K562 (cell line): ENCODE results near the gene CYCS. TPM values are rescaled to one million over a fixed set of nuclear protein-coding genes. Genes with fewer than 3 reads are reported as not detected.

Experiments
- ATAC-seq: fragments of 200-7000 bp; cut with Tn5 transposase; 3 replicates; pipeline ENCODE4 v1.9.1; 2020; ENCODE audit warnings: moderate library complexity
- BruUV-seq: library from RNA; stranded (reverse); fragments of 400-500 nt; replicated peaks from 2 replicates; lab custom pipeline; 2021; lab: Mats Ljungman, UMichigan
- CTCF ChIA-PET: fragments of 300-600 bp; formaldehyde crosslinking; extraction: SDS; loops from one replicate; lab custom pipeline; 2021; ENCODE audit warnings: low intra/inter-chr PET ratio; lab: Yijun Ruan, JAX
- POLR2A ChIA-PET: fragments of 300-600, 350-650 bp; sonication (Branson Sonifier 250); formaldehyde crosslinking; extraction: SDS; loops from one replicate; lab custom pipeline; 2021; ENCODE audit warnings: antibody characterized with exemption, inconsistent platforms; lab: Yijun Ruan, JAX
- DNase-seq, 4 experiments: peaks; one replicate each; pipeline versions ENCODE4 v3.0.0 to v3.0.0-alpha.2; 2011 to 2018; ENCODE audit warnings: low spot score in 3 of 4, mixed read lengths in 3 of 4; ENCODE audit errors: extremely low read depth in 1 of 4
- FAIRE-seq: peaks from 2 replicates; lab custom pipeline; 2011; peaks lifted over from hg19 to GRCh38; lab: Jason Lieb, UNC
- H2AFZ ChIP-seq: 2 replicates; pipeline ENCODE4 v1.6.0; 2011; ENCODE audit warnings: low read depth, low read length, control low read depth, inconsistent platforms
- H3K27ac ChIP-seq: fragments of 200-600 bp; 3 replicates; pipeline ENCODE4 v1.8.0; 2011; ENCODE audit warnings: low read depth, mild to moderate bottlenecking, control low read depth, inconsistent platforms, low read length, moderate library complexity, mixed read lengths; ENCODE audit errors: extremely low read depth
- H3K27me3 ChIP-seq, 2 experiments: fragments of 300-600 bp in 1 of 2; 2 replicates in 1 of 2; 3 replicates in 1 of 2; pipeline versions ENCODE4 v1.6.0 to v1.8.0; 2011; ENCODE audit warnings: inconsistent platforms in 2 of 2, low read length in 2 of 2, mild to moderate bottlenecking in 1 of 2, mixed read lengths in 1 of 2, moderate library complexity in 1 of 2; ENCODE audit not compliant: control insufficient read depth in 2 of 2, insufficient read depth in 2 of 2
- H3K36me3 ChIP-seq: fragments of 300-600 bp; 3 replicates; pipeline ENCODE4 v1.8.0; 2011; ENCODE audit warnings: mild to moderate bottlenecking, low read length, inconsistent platforms; ENCODE audit not compliant: control insufficient read depth, insufficient read depth
- H3K4me1 ChIP-seq, 2 experiments: fragments of 200-600 bp in 1 of 2; replicated peaks in 1 of 2; 2 replicates in 1 of 2; 3 replicates in 1 of 2; pipeline versions ENCODE4 v1.5.1 to v1.8.0; 2011; ENCODE audit warnings: inconsistent platforms in 2 of 2, low read length in 2 of 2, mild to moderate bottlenecking in 1 of 2, mixed read lengths in 1 of 2, moderate library complexity in 1 of 2; ENCODE audit not compliant: control insufficient read depth in 2 of 2, insufficient read depth in 2 of 2
- H3K4me2 ChIP-seq: 2 replicates; pipeline ENCODE4 v1.6.1; 2011; ENCODE audit warnings: low read length, control low read depth, inconsistent platforms, mixed read lengths; ENCODE audit not compliant: insufficient read depth
- H3K4me3 ChIP-seq: fragments of 200-600 bp; sonication (generic), shearing (Covaris generic); 2 replicates; pipeline ENCODE4 v1.5.1; 2016; ENCODE audit warnings: control low read depth, inconsistent platforms
- H3K79me2 ChIP-seq: fragments of 200-600 bp; 3 replicates; pipeline ENCODE4 v1.8.0; 2011; ENCODE audit warnings: low read length, inconsistent platforms; ENCODE audit not compliant: control insufficient read depth, insufficient read depth
- H3K9ac ChIP-seq, 2 experiments: 2 replicates each; pipeline versions ENCODE4 v1.6.0 to v1.6.1; 2011; ENCODE audit warnings: low read depth in 2 of 2, low read length in 2 of 2, control low read depth in 1 of 2, inconsistent platforms in 1 of 2, mild to moderate bottlenecking in 1 of 2, mixed read lengths in 1 of 2; ENCODE audit not compliant: insufficient read depth in 1 of 2
- H3K9me1 ChIP-seq: one replicate; pipeline ENCODE4 v1.6.0; 2011; ENCODE audit warnings: inconsistent platforms, mild to moderate bottlenecking, low read length, moderate library complexity; ENCODE audit not compliant: control insufficient read depth, insufficient read depth
- H3K9me3 ChIP-seq: replicated peaks from 2 replicates; pipeline ENCODE4 v1.5.1; 2011; ENCODE audit warnings: low read depth, low read length, inconsistent platforms; ENCODE audit not compliant: control insufficient read depth, insufficient read depth
- H4K20me1 ChIP-seq: replicated peaks from 2 replicates; pipeline ENCODE4 v1.6.1; 2011; ENCODE audit warnings: low read length, inconsistent platforms, mixed read lengths; ENCODE audit not compliant: control insufficient read depth, insufficient read depth
- CREM ChIP-seq: IDR thresholded peaks from 2 replicates; pipeline ENCODE4 v1.6.1; 2014; ENCODE audit warnings: antibody characterized with exemption, low read depth
- DEAF1 ChIP-seq: fragments of 450-650 bp; formaldehyde crosslinking; IDR thresholded peaks from 2 replicates; pipeline ENCODE4 v1.4.0; 2020; ENCODE audit warnings: mild to moderate bottlenecking, moderate library complexity
- MNT ChIP-seq, 2 experiments: fragments of 450-650 bp; conservative IDR thresholded peaks; 2 replicates each; pipeline ENCODE4 v1.6.1; 2017; ENCODE audit warnings: mild to moderate bottlenecking in 2 of 2, moderate library complexity in 2 of 2
- MYC ChIP-seq, 2 experiments: fragments of 250-450 bp in 1 of 2; sonication (Bioruptor Pico) in 1 of 2; IDR thresholded peaks; 2 replicates each; pipeline versions ENCODE4 v1.5.1 to v1.6.1; 2012 to 2021; ENCODE audit warnings: low read depth in 2 of 2, borderline replicate concordance in 1 of 2, improper control_type of control experiment in 1 of 2, low read length in 1 of 2, mild to moderate bottlenecking in 1 of 2, moderate library complexity in 1 of 2
- REST ChIP-seq, 2 experiments: fragments of 450-650 bp; formaldehyde crosslinking in 1 of 2; IDR thresholded peaks; 2 replicates each; pipeline versions ENCODE4 v1.4.0 to v1.6.1; 2014 to 2020; ENCODE audit warnings: mild to moderate bottlenecking in 2 of 2, borderline replicate concordance in 1 of 2, low read depth in 1 of 2
- ZNF324 ChIP-seq: fragments of 250-450 bp; sonication (Bioruptor Pico); IDR thresholded peaks from 2 replicates; pipeline ENCODE4 v1.4.0; 2020; ENCODE audit warnings: mild to moderate bottlenecking
- WGBS: fragments of 100-300 bp; shearing (Covaris generic); methylation state at CpG from one replicate; pipeline ENCODE4 v1.1.6; 2016; ENCODE audit warnings: low coverage, mixed read lengths; ENCODE audit not compliant: insufficient coverage; ENCODE audit errors: missing lambda C conversion rate; 5-methylcytosine and 5-hydroxymethylcytosine counted together
- in situ Hi-C: fragments of 300-500 bp; cut with MboI; formaldehyde crosslinking; loops from 4 replicates; pipeline ENCODE4 v1.15.0; 2018; ENCODE audit warnings: inconsistent platforms, mixed read lengths
- intact Hi-C: fragments of 100-400 bp; cut with micrococcal nuclease; formaldehyde crosslinking; loops from 2 replicates; pipeline ENCODE4 v1.14.2; 2022
- polyA plus RNA-seq, 8 experiments: library from polyadenylated mRNA; depleted of rRNA in 4 of 8; stranded (reverse) in 5 of 8; unstranded in 3 of 8; fragments of >200 nt; fragmentation: Nextera tagmentation in 2 of 8; fragmentation: Illumina TruSeq in 1 of 8; extraction: Ambion mirVana in 2 of 8; extraction: Trizol in 1 of 8; gene quantifications; 2 replicates each; pipeline versions ENCODE4 v1.2.1 to v1.2.3, GENCODE V29; 2011 to 2014; ENCODE audit warnings: inconsistent platforms in 1 of 8, missing spikeins in 1 of 8
- total RNA-seq, 7 experiments: library from RNA; depleted of rRNA in 6 of 7; stranded (reverse); fragments of >200 nt in 6 of 7; fragmentation: Illumina TruSeq in 2 of 7; extraction: Trizol in 2 of 7; gene quantifications; 2 replicates each; pipeline versions ENCODE4 v1.2.1 to v1.2.3, GENCODE V29; 2011 to 2021; ENCODE audit warnings: low replicate concordance in 1 of 7

The CYCS gene
- total and polyA plus RNA-seq, 9 of the 15 experiments (the other 6 are each of a cell fraction or from before 2014, with no cell fraction given) = 206 to 1,425 (median 438) TPM

DNA sequence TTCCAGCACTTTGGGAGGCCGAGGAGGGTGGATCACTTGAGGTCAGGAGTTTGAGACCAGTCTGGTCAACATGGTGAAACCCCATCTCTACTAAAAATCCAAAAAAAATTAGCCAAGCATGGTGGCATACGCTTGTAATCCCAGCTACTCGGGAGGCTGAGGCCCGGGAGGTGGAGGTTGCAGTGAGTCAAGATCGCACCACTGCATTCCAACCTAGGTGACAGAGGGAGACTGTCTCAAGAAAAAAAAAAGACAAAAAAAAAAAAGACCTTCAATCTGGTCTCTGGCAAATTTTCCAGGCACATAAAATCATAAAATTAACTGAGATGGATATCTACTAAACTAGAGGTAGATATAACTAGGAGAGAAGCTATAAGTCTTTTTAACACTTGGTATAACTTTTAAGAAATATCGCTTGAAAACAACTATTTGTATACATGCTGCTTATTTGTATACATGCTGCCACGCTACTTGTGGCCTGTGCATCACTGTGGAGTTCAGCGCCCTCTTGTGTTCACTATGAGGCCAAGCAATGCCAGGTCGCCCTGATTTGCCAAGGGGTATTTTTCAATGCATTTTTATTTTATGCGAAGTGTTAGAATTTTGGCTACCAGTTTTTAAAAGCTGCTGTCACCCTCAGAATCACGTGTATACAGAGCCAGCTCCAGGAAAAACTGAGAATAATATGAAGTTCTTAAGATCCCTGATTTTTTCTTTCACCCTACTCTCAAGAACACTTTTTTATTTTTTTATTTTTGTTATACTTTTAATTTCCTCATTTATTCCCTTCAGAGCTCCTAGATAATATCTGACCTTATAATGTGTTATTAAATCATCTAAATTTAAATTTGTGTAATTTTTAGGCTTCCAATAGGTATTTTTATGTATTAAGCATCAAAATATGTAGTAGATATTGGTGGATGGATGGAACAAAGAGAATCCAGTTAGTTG lies 26.7 kb downstream of the CYCS start:
- DNase-seq (peak; percentile 61 to 76 (median 71)), FAIRE-seq (peak; percentile 93), ATAC-seq (peak; percentile 84)
- H3K9ac ChIP-seq = no peak overlapping the region
- in situ Hi-C loops = loop anchor here (10.0 to 25.0 kb wide), 3 partner anchors 374 to 1536 kb away; no protein-coding TSS in a partner anchor
- no peaks in the 10 kb centered on the region for H3K79me2 ChIP-seq
- intact Hi-C loops = loop anchor here (2.0 to 10.0 kb wide), 4 partner anchors 64 to 808 kb away; no protein-coding TSS in a partner anchor
- H3K36me3 ChIP-seq = no peaks in the 10 kb centered on the region
- H4K20me1 ChIP-seq = no peaks in the 10 kb centered on the region
- CTCF ChIA-PET = interaction anchor here (0.6 to 1.7 kb wide), 6 partner anchors 70 to 1552 kb away, joined by 3 to 9 read pairs (median 4); no protein-coding TSS in a partner anchor
- BruUV-seq = no TSS peak
- POLR2A ChIA-PET = interaction anchor here (0.6 to 1.5 kb wide), 4 partner anchors 13 to 898 kb away, joined by 3 to 5 read pairs (median 3); partner anchors contain the start of gene CYCS
- no peak overlapping the region for H2AFZ ChIP-seq
- no peak overlapping the region for H3K4me3 ChIP-seq
- 11% methylated on average over 11 of the region's 11 CpGs for WGBS
- no peak overlapping the region for H3K27ac ChIP-seq
- no peak overlapping the region for H3K4me2 ChIP-seq
- H3K27me3 ChIP-seq = no peaks in the 10 kb centered on the region
- no peaks in the 10 kb centered on the region for H3K9me3 ChIP-seq
- H3K4me1 ChIP-seq = peaks cover 2 to 3% of the 10 kb centered on the region in 2 experiments; a peak in 3 of 5 replicates
- H3K9me1 ChIP-seq = peaks cover 2% of the 10 kb centered on the region
- TF ChIP-seq MNT (conservative IDR thresholded peaks at IDR 0.05) = peak; percentile 52 to 59; a peak in 2 of 4 replicates
- peak; percentile 63; the same call in 1 of the 2 replicates for TF ChIP-seq REST (IDR thresholded peaks at IDR 0.05; ENCODE audit: borderline replicate concordance)
- TF ChIP-seq REST (CRISPR knock-in tag; IDR thresholded peaks at IDR 0.05; ENCODE audit: low read depth) = no peak
- no peak for TF ChIP-seq ZNF324 (CRISPR knock-in tag)
- peak; percentile 46; the same call in 1 of the 2 replicates for TF ChIP-seq MYC (IDR thresholded peaks at IDR 0.05; ENCODE audit: low read depth, low read length)
- no peak for TF ChIP-seq MYC (CRISPR knock-in tag; IDR thresholded peaks at IDR 0.05; ENCODE audit: borderline replicate concordance, low read depth)
- peak; percentile 71 for TF ChIP-seq DEAF1 (CRISPR knock-in tag)
- peak; percentile 50 for TF ChIP-seq CREM
